Activated CD8-positive, alpha-beta memory T cell treated with anti-CD3 and anti-CD28 coated beads, Interleukin-2, amount 10 ng/mL, durations not matched to agents 7 days and 5 days (primary cell): Measurements from ENCODE around the gene KRTAP19-1. TPM values are rescaled to one million over a fixed set of nuclear protein-coding genes. Genes with fewer than 3 reads are reported as not detected.
"Not testable (repeated sequence)": the region's sequence is repeated elsewhere in the genome, so short reads cannot be mapped to it uniquely, and the experiment has no call there.

Source experiments
- ATAC-seq: fragments of 150-1000 bp; cut with Tn5 transposase; one replicate; pipeline ENCODE4 v1.10.0; 2021; ENCODE audit warnings: moderate library complexity
- CTCF ChIA-PET: fragments of 350-600 bp; sonication (Branson Sonifier 250); formaldehyde crosslinking; loops from one replicate; lab custom pipeline; 2021; ENCODE audit warnings: antibody characterized with exemption; lab: Charles Lee
- DNase-seq: peaks from one replicate; pipeline ENCODE4 v3.0.0-alpha.2; 2020
- H3K27ac Mint-ChIP-seq: one replicate; pipeline ENCODE4 v1.8.0; 2021; ENCODE audit warnings: mild to moderate bottlenecking, mixed read lengths
- H3K27me3 Mint-ChIP-seq: one replicate; pipeline ENCODE4 v1.8.0; 2021; ENCODE audit warnings: mixed read lengths
- H3K36me3 Mint-ChIP-seq: one replicate; pipeline ENCODE4 v1.8.0; 2021; ENCODE audit warnings: mild to moderate bottlenecking, mixed read lengths
- H3K4me1 Mint-ChIP-seq: one replicate; pipeline ENCODE4 v1.8.0; 2021; ENCODE audit warnings: mixed read lengths
- H3K4me3 Mint-ChIP-seq: one replicate; pipeline ENCODE4 v1.8.0; 2021; ENCODE audit warnings: mild to moderate bottlenecking, moderate library complexity, mixed read lengths
- H3K9me3 Mint-ChIP-seq: one replicate; pipeline ENCODE4 v1.8.0; 2022; ENCODE audit warnings: low read depth, mixed read lengths
- total RNA-seq, 2 experiments: library from RNA; stranded (reverse); gene quantifications; one replicate each; pipeline ENCODE4 v1.2.3, GENCODE V29; 2021

KRTAP19-1 gene
- not detected for total RNA-seq

DNA sequence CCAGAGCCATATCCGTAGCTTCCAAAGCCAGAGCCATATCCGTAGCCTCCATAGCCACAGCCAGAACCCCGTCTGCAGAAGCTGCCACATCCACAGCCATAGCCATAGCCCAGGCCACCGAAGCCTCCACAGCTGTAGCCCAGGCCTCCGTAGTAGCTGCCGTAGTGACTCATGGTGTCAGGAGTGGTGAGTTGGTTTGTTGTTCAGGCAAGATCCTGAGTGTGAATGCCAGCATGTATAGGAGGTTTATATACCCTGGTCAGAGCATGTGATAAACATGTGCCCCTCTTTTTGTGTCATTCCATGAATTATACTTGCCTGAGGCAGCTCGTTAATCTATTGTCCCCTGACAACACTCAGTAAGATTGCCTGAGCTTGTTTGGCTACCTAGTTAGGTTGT is at the start of gene KRTAP19-1:
KRTAP19-1 (minus strand) TSS at position 223 of the 400 bp plus-strand sequence; CDS start at position 173, 50 bp downstream.
- Mint-ChIP-seq H3K4me3 (no peak within 1 kb of the TSS), H3K4me1 (no peaks in the 10 kb centered on the region), H3K36me3 (no peaks in the 10 kb centered on the region), H3K27ac (no peak within 1 kb of the TSS), H3K9me3 (no peaks in the 10 kb centered on the region), H3K27me3 (no peaks in the 10 kb centered on the region)
- CTCF ChIA-PET, result no interaction called here
- no peak for DNase-seq
- ATAC-seq, result no peak

DNA sequence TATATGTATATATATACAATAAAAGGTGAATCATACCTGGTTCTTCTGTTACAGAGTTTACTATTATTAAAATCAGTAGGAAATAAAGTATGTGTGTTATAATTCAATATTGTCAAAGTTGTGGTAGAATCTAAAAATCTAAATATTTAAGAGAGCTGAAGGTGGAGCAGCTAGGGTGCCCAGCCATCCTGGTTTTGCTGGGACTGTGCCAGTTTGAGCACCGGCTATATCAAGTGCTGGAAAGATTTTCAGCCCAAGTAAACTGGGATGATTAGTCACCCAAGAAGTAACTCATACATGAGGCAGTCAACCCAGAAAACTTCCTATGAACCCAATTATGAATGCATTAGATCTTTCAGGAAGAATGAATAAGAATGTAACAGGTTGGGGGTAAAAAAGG is 38.7 kb upstream of the KRTAP19-1 start:
- Mint-ChIP-seq H3K27ac (no peak overlapping the region), H3K36me3 (no peaks in the 10 kb centered on the region), H3K27me3 (no peaks in the 10 kb centered on the region), H3K4me3 (no peak overlapping the region), H3K4me1 (no peaks in the 10 kb centered on the region), H3K9me3 (no peaks in the 10 kb centered on the region)
- DNase-seq (no peak), ATAC-seq (no peak)
- CTCF ChIA-PET, result no interaction called here

GRCh38 chr21:30515681-30516080 is 35.5 kb upstream of the KRTAP19-1 start:
- Mint-ChIP-seq H3K4me3 (no peak overlapping the region), H3K27me3 (no peaks in the 10 kb centered on the region), H3K9me3 (no peaks in the 10 kb centered on the region), H3K36me3 (no peaks in the 10 kb centered on the region), H3K4me1 (no peaks in the 10 kb centered on the region), H3K27ac (no peak overlapping the region)
- CTCF ChIA-PET, result no interaction called here
- DNase-seq (no peak), ATAC-seq (no peak)

- H3K27ac Mint-ChIP-seq, DNase-seq, ATAC-seq, H3K4me1 Mint-ChIP-seq, H3K36me3 Mint-ChIP-seq, H3K9me3 Mint-ChIP-seq, CTCF ChIA-PET, H3K4me3 Mint-ChIP-seq, H3K27me3 Mint-ChIP-seq: not testable (repeated sequence)
Measured at GRCh38 chr21:30505621-30506205, 25.5 kb upstream of the KRTAP19-1 start.

- Mint-ChIP-seq H3K4me1 (no peaks in the 10 kb centered on the region), H3K9me3 (peaks cover 4% of the 10 kb centered on the region), H3K4me3 (no peak within 1 kb of the TSS), H3K27me3 (no peaks in the 10 kb centered on the region), H3K27ac (no peak within 1 kb of the TSS), H3K36me3 (no peaks in the 10 kb centered on the region)
- CTCF ChIA-PET, result no interaction called here
- DNase-seq (no peak), ATAC-seq (no peak)
Measured at GRCh38 chr21:30502041-30502440, 21.9 kb upstream of the KRTAP19-1 start, which contains the start of gene KRTAP19-5. Gene KRTAP19-5 (minus strand): TSS chr21:30502141. CDS start chr21:30502090, 51 bp downstream.

GRCh38 chr21:30497065-30497464 is 16.9 kb upstream of the KRTAP19-1 start, which contains the start of gene KRTAP19-4:
Gene KRTAP19-4 (minus strand): TSS chr21:30497165. CDS start chr21:30497110, 55 bp downstream.
- Mint-ChIP-seq H3K27me3 (no peaks in the 10 kb centered on the region), H3K4me1 (no peaks in the 10 kb centered on the region), H3K27ac (no peak within 1 kb of the TSS), H3K36me3 (no peaks in the 10 kb centered on the region), H3K9me3 (peaks cover 7% of the 10 kb centered on the region), H3K4me3 (no peak within 1 kb of the TSS)
- DNase-seq, result no peak
- no peak for ATAC-seq
- CTCF ChIA-PET, result no interaction called here

DNA sequence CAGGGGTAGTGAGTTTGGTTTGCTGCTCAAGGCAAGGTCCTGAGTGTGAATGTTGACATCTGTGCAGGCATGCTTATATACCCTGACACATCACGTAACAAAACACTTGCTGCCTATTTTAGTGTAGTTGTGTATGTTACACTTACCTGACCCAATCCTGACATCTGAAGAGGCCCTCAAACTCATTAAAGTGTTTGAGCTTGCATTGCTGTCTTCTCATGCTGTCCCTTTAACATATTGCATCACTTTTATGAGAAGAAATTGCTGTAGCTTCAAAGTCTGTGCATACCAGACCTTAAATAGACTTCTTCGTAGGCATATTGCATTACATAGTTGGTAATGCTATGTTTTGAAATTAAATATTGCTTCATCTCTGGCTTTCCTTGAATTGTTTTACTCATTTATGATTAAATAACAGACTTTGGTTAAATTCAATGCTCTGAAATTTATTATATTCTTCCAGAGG is 11.8 kb upstream of the KRTAP19-1 start, which contains the start of gene KRTAP19-3:
KRTAP19-3 (minus strand) TSS at position 51 of the 466 bp plus-strand sequence. CDS start 56 bp downstream, outside the sequence.
- no peak for ATAC-seq
- Mint-ChIP-seq H3K4me3 (no peak within 1 kb of the TSS), H3K27ac (no peak within 1 kb of the TSS), H3K4me1 (no peaks in the 10 kb centered on the region), H3K27me3 (no peaks in the 10 kb centered on the region), H3K9me3 (peaks cover 8% of the 10 kb centered on the region), H3K36me3 (no peaks in the 10 kb centered on the region)
- DNase-seq, result no peak
- CTCF ChIA-PET, result no interaction called here

- ATAC-seq (no peak), DNase-seq (no peak)
- H3K9me3 Mint-ChIP-seq, result peaks cover 7% of the 10 kb centered on the region
- CTCF ChIA-PET, result no interaction called here
- no peaks in the 10 kb centered on the region for H3K4me1 Mint-ChIP-seq
- H3K27me3 Mint-ChIP-seq, result no peaks in the 10 kb centered on the region
- no peaks in the 10 kb centered on the region for H3K36me3 Mint-ChIP-seq
- no peak within 1 kb of the TSS for H3K4me3 Mint-ChIP-seq
- no peak within 1 kb of the TSS for H3K27ac Mint-ChIP-seq
Measured at GRCh38 chr21:30487336-30487735, 7.2 kb upstream of the KRTAP19-1 start, which contains the start of gene KRTAP19-2. Gene KRTAP19-2 (minus strand): TSS chr21:30487436. CDS start chr21:30487348, 88 bp downstream.

GRCh38 chr21:30486180-30486579 is 6.0 kb upstream of the KRTAP19-1 start:
- H3K27me3 Mint-ChIP-seq, result no peaks in the 10 kb centered on the region
- H3K36me3 Mint-ChIP-seq, result no peaks in the 10 kb centered on the region
- no peak for DNase-seq
- no peak for ATAC-seq
- no peak overlapping the region for H3K4me3 Mint-ChIP-seq
- CTCF ChIA-PET, result no interaction called here
- no peak overlapping the region for H3K27ac Mint-ChIP-seq
- peaks cover 7% of the 10 kb centered on the region for H3K9me3 Mint-ChIP-seq
- H3K4me1 Mint-ChIP-seq, result no peaks in the 10 kb centered on the region

DNA sequence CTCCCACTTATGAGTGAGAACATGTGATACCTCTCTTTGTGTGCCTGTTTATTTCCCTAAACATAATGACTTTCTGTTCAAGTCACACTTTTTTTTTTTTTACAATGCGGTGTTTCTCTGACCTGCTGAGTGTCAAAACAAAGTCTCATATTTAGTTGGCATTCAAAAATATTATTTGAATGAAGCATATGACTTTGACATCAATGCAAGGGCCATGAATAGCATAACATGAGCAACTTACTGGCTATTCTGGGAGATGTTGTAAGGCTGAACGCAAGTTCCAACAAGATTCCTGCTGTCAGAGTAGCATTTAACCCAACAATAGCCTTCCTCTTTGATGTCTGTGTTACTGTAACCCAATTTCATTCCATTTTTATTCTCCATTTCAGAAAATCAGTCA is 2.0 kb upstream of the KRTAP19-1 start:
- Mint-ChIP-seq H3K4me1 (no peaks in the 10 kb centered on the region), H3K27me3 (no peaks in the 10 kb centered on the region), H3K9me3 (peaks cover 3% of the 10 kb centered on the region), H3K4me3 (no peak overlapping the region), H3K36me3 (no peaks in the 10 kb centered on the region), H3K27ac (no peak overlapping the region)
- DNase-seq, result no peak
- ATAC-seq, result no peak
- CTCF ChIA-PET, result no interaction called here

- ATAC-seq (no peak), DNase-seq (no peak)
- CTCF ChIA-PET, result no interaction called here
- no peaks in the 10 kb centered on the region for H3K9me3 Mint-ChIP-seq
- H3K4me3 Mint-ChIP-seq, result no peak overlapping the region
- no peaks in the 10 kb centered on the region for H3K4me1 Mint-ChIP-seq
- H3K27me3 Mint-ChIP-seq, result no peaks in the 10 kb centered on the region
- H3K27ac Mint-ChIP-seq, result no peak overlapping the region
- H3K36me3 Mint-ChIP-seq, result no peaks in the 10 kb centered on the region
Measured at GRCh38 chr21:30479259-30479658, 908 bp downstream of the KRTAP19-1 start.

DNA sequence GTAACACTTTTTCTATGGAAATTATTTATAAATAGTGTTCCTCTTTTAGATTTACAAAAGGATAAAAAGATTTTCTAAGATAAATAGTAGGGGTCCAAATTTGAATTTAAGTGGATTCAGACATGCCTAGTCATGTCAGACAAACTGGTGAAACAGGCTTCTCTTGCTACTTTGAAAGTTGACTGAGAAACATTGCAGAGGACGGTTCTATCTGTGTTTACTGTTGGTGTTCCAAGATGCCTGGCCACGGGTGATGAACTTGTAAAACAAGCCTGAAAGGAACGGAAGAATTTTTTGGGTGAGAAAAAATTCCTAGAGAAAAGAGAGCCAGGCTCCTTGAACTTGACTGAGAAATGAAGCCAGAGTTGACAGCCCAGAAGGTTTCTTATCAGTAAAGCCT is 2.2 kb downstream of the KRTAP19-1 start:
- DNase-seq (no peak), ATAC-seq (no peak)
- Mint-ChIP-seq H3K4me3 (no peak overlapping the region), H3K9me3 (no peaks in the 10 kb centered on the region), H3K27me3 (no peaks in the 10 kb centered on the region), H3K27ac (no peak overlapping the region), H3K4me1 (no peaks in the 10 kb centered on the region), H3K36me3 (no peaks in the 10 kb centered on the region)
- CTCF ChIA-PET, result no interaction called here

DNA sequence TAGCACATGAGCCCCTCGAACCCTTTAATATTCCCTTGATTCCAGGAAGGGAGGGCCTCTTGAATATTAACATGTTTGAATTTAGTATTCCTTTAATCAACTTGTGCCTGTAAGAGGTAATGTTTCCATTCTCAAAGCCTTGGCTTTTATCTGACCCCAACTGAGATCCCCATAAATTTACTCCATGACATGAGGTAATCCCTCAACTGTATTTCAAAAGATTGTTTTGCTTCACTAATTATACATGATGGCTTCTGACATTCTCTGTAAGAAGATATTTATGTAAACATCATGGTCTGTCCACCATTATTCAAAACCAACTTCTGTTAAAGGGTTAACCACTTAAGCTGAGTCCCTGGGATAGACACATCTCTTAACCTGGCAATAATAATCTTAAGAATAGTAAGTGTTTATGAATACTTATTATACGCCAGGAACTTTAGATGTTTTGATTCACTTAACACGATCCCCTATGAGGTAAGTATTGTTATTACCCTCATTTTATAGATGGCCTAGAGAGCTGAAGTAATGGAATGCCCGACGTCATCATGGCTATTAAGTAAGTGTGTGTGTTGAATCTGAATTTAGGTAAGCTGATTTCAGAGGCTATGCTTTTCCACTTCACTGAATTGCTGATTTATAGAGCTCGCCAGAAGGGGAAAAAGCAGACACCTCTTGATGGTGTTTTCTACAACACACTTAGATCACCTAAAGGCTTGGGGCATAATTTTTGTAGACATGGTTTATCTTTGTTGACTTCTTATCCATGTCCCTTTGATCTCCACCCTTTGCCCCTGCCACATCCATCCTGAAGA is 11.1 kb downstream of the KRTAP19-1 start:
- no peaks in the 10 kb centered on the region for H3K36me3 Mint-ChIP-seq
- H3K4me3 Mint-ChIP-seq, result no peak overlapping the region
- ATAC-seq (no peak), DNase-seq (no peak)
- no peaks in the 10 kb centered on the region for H3K9me3 Mint-ChIP-seq
- no peaks in the 10 kb centered on the region for H3K4me1 Mint-ChIP-seq
- no peak overlapping the region for H3K27ac Mint-ChIP-seq
- CTCF ChIA-PET, result no interaction called here
- H3K27me3 Mint-ChIP-seq, result no peaks in the 10 kb centered on the region

DNA sequence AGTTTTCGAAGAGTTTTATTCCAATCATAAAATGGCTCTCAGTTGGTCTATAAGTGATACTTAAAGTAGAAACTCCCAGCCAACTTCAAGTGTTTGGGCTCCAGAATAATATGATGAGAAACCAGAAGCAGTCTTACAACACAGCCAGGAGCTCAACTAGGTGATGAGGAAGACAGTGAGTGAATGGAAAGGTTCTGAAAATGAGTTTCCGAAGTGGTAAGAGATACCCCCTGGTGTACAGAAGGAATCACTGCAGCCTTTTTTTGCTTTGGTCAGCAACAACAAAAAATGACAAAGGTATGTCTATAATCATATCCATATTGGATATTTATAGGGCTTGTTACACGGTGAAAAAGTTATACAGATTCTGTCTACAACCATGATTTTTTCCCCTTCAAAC is 16.5 kb downstream of the KRTAP19-1 start:
- DNase-seq, result no peak
- H3K36me3 Mint-ChIP-seq, result no peaks in the 10 kb centered on the region
- peaks cover 3% of the 10 kb centered on the region for H3K9me3 Mint-ChIP-seq
- no peak overlapping the region for H3K4me3 Mint-ChIP-seq
- H3K27me3 Mint-ChIP-seq, result no peaks in the 10 kb centered on the region
- CTCF ChIA-PET, result no interaction called here
- H3K4me1 Mint-ChIP-seq, result no peaks in the 10 kb centered on the region
- no peak overlapping the region for H3K27ac Mint-ChIP-seq
- ATAC-seq, result no peak
